ENCODE measurements around the gene ABAT.

The ABAT gene

GRCh38 chr16:8826278-8826879 is 152.0 kb downstream of the ABAT start:
- no peak for DNase-seq

GRCh38 chr16:8828541-8829165 is 154.2 kb downstream of the ABAT start:
- no peak for DNase-seq

GRCh38 chr16:8831450-8831849 is 157.0 kb downstream of the ABAT start:
- DNase-seq, result no peak

GRCh38 chr16:8831871-8832716 is 157.7 kb downstream of the ABAT start:
- DNase-seq, result no peak

- DNase-seq, result no peak
Observed at GRCh38 chr16:8832717-8833105, 158.3 kb downstream of the ABAT start.

All from activated naive CD4-positive, alpha-beta T cell treated with anti-CD3 and anti-CD28 coated beads, Interleukin-2, amount 50 U/mL, for 16 hours (primary cell).